Measurements from ENCODE around the gene RAB3GAP1.

RAB3GAP1 gene

GRCh38 chr2:135050684-135051083, 1.4 kb upstream of the RAB3GAP1 start:
- no peak for TF ChIP-seq ESRRG (CRISPR knock-in tag; IDR thresholded peaks at IDR 0.05)
- ATAC-seq = no peak

GRCh38 chr2:135052997-135053474, 944 bp downstream of the RAB3GAP1 start:
- no peak for TF ChIP-seq ZNF70 (CRISPR knock-in tag; IDR thresholded peaks at IDR 0.05)
- no peak for TF ChIP-seq ISL1 (CRISPR knock-in tag; IDR thresholded peaks at IDR 0.05)
- TF ChIP-seq ARNTL (CRISPR knock-in tag; IDR thresholded peaks at IDR 0.05; ENCODE audit: borderline replicate concordance, low read depth) = no peak
- no peak for TF ChIP-seq ZFP30 (CRISPR knock-in tag; IDR thresholded peaks at IDR 0.05)
- no peak for TF ChIP-seq ZC3H10 (CRISPR knock-in tag; IDR thresholded peaks at IDR 0.05)
- TF ChIP-seq ZFP3 (CRISPR knock-in tag; IDR thresholded peaks at IDR 0.05) = no peak
- no peak for TF ChIP-seq SNAI2 (CRISPR knock-in tag; IDR thresholded peaks at IDR 0.05)
- no peak for TF ChIP-seq ZNF565 (CRISPR knock-in tag; conservative IDR thresholded peaks at IDR 0.05; ENCODE audit: low read depth)
- no peak for TF ChIP-seq RARB (CRISPR knock-in tag; IDR thresholded peaks at IDR 0.05)
- TF ChIP-seq POU6F1 (CRISPR knock-in tag; IDR thresholded peaks at IDR 0.05; ENCODE audit: borderline replicate concordance, low read depth) = no peak
- no peak for TF ChIP-seq PATZ1 (CRISPR knock-in tag; IDR thresholded peaks at IDR 0.05; ENCODE audit: borderline replicate concordance)
- TF ChIP-seq TCF4 (CRISPR knock-in tag; IDR thresholded peaks at IDR 0.05; ENCODE audit: borderline replicate concordance) = no peak
- no peak for TF ChIP-seq BACH2 (CRISPR knock-in tag; IDR thresholded peaks at IDR 0.05; ENCODE audit: borderline replicate concordance)
- TF ChIP-seq CSRNP3 (CRISPR knock-in tag; IDR thresholded peaks at IDR 0.05) = no peak
- no peak for TF ChIP-seq GLIS3 (CRISPR knock-in tag; IDR thresholded peaks at IDR 0.05)
- TF ChIP-seq OSR1 (CRISPR knock-in tag; IDR thresholded peaks at IDR 0.05) = no peak
- TF ChIP-seq TOX (CRISPR knock-in tag; IDR thresholded peaks at IDR 0.05; ENCODE audit: borderline replicate concordance) = no peak
- peak; percentile 2; the same call in 1 of the 3 replicates for ATAC-seq

- ATAC-seq = peak; percentile 75
Measured at GRCh38 chr2:135055182-135055786, 3.2 kb downstream of the RAB3GAP1 start.

More at GRCh38 chr2:135055182-135055786, 3.2 kb downstream of the RAB3GAP1 start:
- TF ChIP-seq PPARA (CRISPR knock-in tag; IDR thresholded peaks at IDR 0.05; ENCODE audit: borderline replicate concordance) (no peak), TOX (CRISPR knock-in tag; IDR thresholded peaks at IDR 0.05; ENCODE audit: borderline replicate concordance) (no peak), CSRNP3 (CRISPR knock-in tag; IDR thresholded peaks at IDR 0.05) (no peak), ESRRG (CRISPR knock-in tag; IDR thresholded peaks at IDR 0.05) (no peak), CREB5 (CRISPR knock-in tag; IDR thresholded peaks at IDR 0.05; ENCODE audit: low read depth) (no peak), BACH2 (CRISPR knock-in tag; IDR thresholded peaks at IDR 0.05; ENCODE audit: borderline replicate concordance) (no peak), ZNF70 (CRISPR knock-in tag; IDR thresholded peaks at IDR 0.05) (no peak), ISL1 (CRISPR knock-in tag; IDR thresholded peaks at IDR 0.05) (no peak), SNAI2 (CRISPR knock-in tag; IDR thresholded peaks at IDR 0.05) (no peak), RARB (CRISPR knock-in tag; IDR thresholded peaks at IDR 0.05) (no peak)
